ENCODE measurements around the gene HTR2A.

Gene HTR2A

DNA sequence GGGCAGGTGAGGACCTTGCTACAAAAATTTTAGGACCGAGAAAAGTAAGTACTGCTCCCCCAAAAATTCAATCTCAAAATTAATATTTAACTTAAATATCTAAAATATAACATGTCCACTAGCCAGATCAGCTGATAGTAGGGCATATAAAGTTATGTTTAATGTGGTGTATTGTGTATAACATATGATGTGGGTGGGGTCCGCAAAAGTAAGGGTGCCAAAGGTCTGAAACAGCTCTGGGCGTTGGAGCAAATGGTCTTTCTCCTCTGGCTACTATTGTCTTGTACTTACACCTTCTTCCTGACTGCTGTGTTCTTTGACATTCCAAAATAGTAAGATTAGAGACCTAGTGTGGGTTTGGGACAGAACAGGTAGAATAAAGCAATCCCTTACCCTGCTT, 41.2 kb downstream of the HTR2A start:
- H3K4me1 ChIP-seq (ENCODE audit: insufficient read depth, low read length) = no peaks in the 10 kb centered on the region
- H3K36me3 ChIP-seq (ENCODE audit: insufficient read depth, low read length) = no peaks in the 10 kb centered on the region
- H3K9me3 ChIP-seq (ENCODE audit: control insufficient read depth, insufficient read depth, low read length) = no peaks in the 10 kb centered on the region
- no peak overlapping the region for H3K9ac ChIP-seq (ENCODE audit: low read depth, low read length)

DNA sequence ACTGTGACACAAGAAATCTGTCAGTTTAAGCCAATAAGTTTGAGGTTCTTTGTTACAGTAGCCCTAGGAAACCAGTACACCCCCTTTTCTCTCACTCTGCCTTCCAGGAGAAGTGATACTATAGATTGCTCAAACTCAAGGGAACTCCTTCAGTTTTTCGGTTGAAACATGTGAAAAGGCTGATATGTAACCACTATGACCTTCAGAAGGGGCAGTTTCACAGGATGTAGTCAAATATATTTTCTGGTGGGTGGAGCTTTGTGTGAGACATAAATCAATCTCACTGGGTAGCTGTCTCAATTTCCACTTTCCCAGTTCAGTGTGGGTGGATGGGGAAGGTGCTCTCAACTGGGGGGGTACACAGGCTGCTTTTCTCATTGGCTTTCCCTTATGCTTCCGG, 41.7 kb downstream of the HTR2A start:
- Histone ChIP-seq H3K36me3 (ENCODE audit: insufficient read depth, low read length) (no peaks in the 10 kb centered on the region), H3K9me3 (ENCODE audit: control insufficient read depth, insufficient read depth, low read length) (no peaks in the 10 kb centered on the region), H3K4me1 (ENCODE audit: insufficient read depth, low read length) (no peaks in the 10 kb centered on the region), H3K9ac (ENCODE audit: low read depth, low read length) (no peak overlapping the region)

DNA sequence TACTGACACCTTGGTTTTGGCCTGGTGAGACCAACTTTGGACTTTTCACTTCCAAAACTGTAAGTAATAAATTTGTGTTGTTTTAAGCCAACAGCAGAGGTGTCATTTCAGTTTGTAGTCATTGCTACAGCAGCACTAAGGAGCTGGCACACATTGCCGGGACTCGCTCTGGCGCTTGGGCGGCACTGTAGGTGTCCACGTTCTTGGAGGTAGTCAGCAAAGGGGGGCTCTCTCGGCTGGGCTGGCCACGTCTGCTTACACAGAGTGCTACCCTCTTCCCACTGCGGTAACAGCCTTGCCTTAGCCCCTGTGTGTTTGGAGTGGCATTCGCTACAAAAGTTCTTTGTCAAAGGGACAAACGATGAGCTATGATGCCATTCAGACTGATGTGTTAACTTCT, 44.7 kb downstream of the HTR2A start:
- Histone ChIP-seq H3K36me3 (ENCODE audit: insufficient read depth, low read length) (no peaks in the 10 kb centered on the region), H3K9ac (ENCODE audit: low read depth, low read length) (no peak overlapping the region), H3K4me1 (ENCODE audit: insufficient read depth, low read length) (no peaks in the 10 kb centered on the region), H3K9me3 (ENCODE audit: control insufficient read depth, insufficient read depth, low read length) (no peaks in the 10 kb centered on the region)

DNA sequence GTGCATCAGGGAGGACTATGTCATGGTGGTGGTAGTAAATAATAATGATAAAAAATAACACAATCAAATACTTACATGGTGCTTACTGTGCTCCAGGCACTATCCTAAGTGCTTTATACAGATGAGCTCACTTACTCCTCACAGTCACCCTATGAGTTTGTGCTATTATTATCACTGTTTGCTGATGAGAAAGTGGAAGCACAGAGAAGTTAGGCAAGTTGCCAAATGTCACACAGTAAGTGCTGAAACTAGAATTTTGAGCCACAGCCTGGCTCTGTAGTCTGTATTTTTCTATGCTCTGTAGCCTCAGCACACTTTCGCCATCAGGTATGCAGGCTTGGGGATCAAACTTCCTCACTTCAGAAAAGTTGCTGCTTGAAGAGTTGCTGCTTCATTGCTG, 46.6 kb downstream of the HTR2A start:
- Histone ChIP-seq H3K9me3 (ENCODE audit: control insufficient read depth, insufficient read depth, low read length) (no peaks in the 10 kb centered on the region), H3K4me1 (ENCODE audit: insufficient read depth, low read length) (no peaks in the 10 kb centered on the region; the same call in 1 of the 2 replicates), H3K36me3 (ENCODE audit: insufficient read depth, low read length) (no peaks in the 10 kb centered on the region), H3K9ac (ENCODE audit: low read depth, low read length) (no peak overlapping the region)

DNA sequence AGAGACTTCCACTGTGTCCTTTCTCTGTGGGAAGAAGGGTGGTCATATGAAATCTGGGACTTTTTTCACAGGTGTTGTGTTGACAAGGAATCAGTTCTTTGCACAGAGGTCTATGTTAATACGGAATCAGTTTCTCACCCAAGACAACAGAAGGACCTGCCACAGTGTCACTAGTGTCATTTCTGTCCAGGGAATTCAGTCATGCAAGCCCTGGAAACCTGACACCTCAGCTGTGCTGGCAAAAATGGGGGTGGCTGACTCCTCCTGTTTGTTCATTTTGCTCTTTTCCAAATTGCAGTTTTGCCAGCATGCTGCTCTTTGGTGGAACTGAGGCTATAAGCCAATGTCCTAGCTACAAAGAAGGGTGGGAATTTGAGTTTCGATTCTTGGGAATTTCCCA, 50.1 kb downstream of the HTR2A start:
- Histone ChIP-seq H3K4me1 (ENCODE audit: insufficient read depth, low read length) (no peaks in the 10 kb centered on the region; the same call in 1 of the 2 replicates), H3K36me3 (ENCODE audit: insufficient read depth, low read length) (no peaks in the 10 kb centered on the region), H3K9me3 (ENCODE audit: control insufficient read depth, insufficient read depth, low read length) (no peaks in the 10 kb centered on the region), H3K9ac (ENCODE audit: low read depth, low read length) (no peak overlapping the region)

DNA sequence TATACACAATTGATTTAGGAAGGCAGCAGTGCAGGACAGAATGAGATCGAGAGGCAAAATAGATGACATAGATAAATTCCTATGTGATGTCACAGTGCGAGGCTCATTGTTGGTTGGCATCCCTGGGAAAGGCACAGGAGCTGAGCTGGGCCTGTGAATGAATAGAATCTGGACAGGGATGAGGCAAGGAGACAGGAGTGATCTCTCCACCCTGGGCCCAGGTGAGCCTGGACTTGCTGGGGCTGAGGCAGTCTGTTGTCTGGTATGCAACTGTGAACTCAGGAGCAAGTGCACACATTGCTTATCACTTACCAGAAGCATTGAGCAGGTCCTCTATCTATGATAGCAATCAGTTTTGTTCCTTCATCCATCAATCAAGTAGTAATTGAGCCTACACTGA, 51.7 kb downstream of the HTR2A start:
- H3K9ac ChIP-seq (ENCODE audit: low read depth, low read length) = no peak overlapping the region
- no peaks in the 10 kb centered on the region for H3K36me3 ChIP-seq (ENCODE audit: insufficient read depth, low read length)
- H3K4me1 ChIP-seq (ENCODE audit: insufficient read depth, low read length) = no peaks in the 10 kb centered on the region; the same call in 1 of the 2 replicates
- no peaks in the 10 kb centered on the region for H3K9me3 ChIP-seq (ENCODE audit: control insufficient read depth, insufficient read depth, low read length)

DNA sequence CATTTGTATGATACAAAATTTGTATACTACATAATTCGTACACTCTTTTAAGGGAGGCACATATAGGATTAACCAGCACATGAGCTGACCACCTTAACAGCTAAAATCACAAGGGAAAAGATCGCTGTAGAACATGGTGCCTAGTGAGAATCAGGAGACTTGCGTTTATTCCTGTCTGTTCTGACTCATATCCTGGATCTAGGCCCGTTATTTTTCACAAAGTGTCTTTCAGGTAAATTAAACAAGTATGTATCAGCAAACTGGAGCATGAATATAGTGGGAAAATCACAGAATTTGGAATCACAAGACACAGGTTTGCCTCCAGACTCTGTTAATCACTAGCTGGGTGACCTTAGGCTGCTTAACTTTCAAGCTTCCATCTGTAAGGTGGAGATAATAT, 52.4 kb downstream of the HTR2A start:
- H3K9me3 ChIP-seq (ENCODE audit: control insufficient read depth, insufficient read depth, low read length) = no peaks in the 10 kb centered on the region
- no peaks in the 10 kb centered on the region; the same call in 1 of the 2 replicates for H3K4me1 ChIP-seq (ENCODE audit: insufficient read depth, low read length)
- no peaks in the 10 kb centered on the region for H3K36me3 ChIP-seq (ENCODE audit: insufficient read depth, low read length)
- no peak overlapping the region for H3K9ac ChIP-seq (ENCODE audit: low read depth, low read length)

DNA sequence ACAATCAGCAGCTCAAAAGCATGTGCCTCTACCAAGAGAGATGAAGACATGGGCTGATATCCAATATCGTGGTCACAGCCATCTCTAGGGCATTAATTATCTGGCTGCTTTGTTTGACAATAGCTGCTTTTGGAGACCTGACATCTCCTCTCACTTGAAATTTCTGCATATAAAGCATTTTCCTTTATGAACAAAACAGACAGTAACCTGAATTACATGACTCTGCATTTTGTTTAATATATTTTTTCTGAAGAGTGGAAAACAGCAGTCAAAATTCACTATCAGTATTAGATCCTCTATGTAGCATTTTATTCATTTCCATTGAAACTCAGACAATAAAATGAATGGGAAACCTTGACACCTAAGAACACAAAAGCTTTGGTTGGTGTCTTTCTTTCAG, 57.5 kb downstream of the HTR2A start:
- H3K9ac ChIP-seq (ENCODE audit: low read depth, low read length) = no peak overlapping the region

DNA sequence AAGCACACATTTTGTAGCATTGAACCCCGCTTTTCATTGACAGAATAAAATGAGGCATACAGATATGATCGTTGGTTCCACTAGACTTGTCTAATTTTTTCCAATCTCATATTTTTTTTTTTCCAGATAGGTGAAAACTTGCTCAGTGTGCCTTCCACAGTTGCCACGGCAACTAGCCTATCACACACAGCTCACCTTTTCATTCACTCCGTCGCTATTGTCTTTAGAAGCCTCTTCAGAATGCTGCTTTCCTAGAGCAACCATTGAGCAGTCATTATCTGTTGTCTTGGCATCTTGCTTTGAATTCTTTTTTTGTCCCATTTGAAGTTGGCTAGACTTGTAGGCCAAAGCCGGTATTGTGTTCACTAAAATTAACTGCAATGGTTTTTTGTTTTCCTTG, 62.2 kb downstream of the HTR2A start:
- Histone ChIP-seq H3K9me3 (ENCODE audit: control insufficient read depth, insufficient read depth, low read length) (no peaks in the 10 kb centered on the region; the same call in 1 of the 2 replicates), H3K9ac (ENCODE audit: low read depth, low read length) (no peak overlapping the region), H3K36me3 (ENCODE audit: insufficient read depth, low read length) (no peaks in the 10 kb centered on the region), H3K4me1 (ENCODE audit: insufficient read depth, low read length) (no peaks in the 10 kb centered on the region)

More for the DNA sequence above, 57.5 kb downstream of the HTR2A start:
- no peaks in the 10 kb centered on the region for H3K4me1 ChIP-seq (ENCODE audit: insufficient read depth, low read length)
- H3K36me3 ChIP-seq (ENCODE audit: insufficient read depth, low read length) = no peaks in the 10 kb centered on the region
- no peaks in the 10 kb centered on the region; the same call in 1 of the 2 replicates for H3K9me3 ChIP-seq (ENCODE audit: control insufficient read depth, insufficient read depth, low read length)

DNA sequence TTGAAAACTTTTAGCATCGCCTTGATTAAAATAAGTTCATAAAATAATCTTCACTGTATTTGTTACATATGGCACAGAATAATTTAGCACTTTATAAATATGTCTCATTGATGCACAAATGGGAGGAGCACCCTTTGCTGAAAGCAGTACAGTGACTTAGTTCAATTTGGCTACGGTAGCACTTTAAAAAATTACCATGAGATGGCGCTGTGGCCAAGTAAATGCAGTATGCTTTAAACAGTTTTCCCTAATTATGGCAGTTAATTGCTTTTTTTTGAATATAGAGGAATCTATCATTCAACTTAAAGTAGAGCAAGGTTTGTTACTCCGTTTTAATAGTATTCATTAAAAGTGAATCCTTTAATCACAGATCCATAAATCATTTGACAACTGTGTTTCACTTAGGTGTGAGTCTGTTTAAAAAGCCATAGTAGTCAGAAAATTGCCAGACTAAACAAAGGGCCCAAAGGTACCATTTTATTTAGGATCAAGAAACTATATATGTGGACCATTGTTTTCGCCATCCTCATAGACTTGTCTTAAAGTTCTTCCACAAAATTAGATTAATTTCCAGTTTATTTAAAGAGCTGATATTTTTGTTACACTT, 65.2 kb downstream of the HTR2A start:
- no peaks in the 10 kb centered on the region for H3K36me3 ChIP-seq (ENCODE audit: insufficient read depth, low read length)
- H3K4me1 ChIP-seq (ENCODE audit: insufficient read depth, low read length) = no peaks in the 10 kb centered on the region
- H3K9ac ChIP-seq (ENCODE audit: low read depth, low read length) = no peak overlapping the region
- H3K9me3 ChIP-seq (ENCODE audit: control insufficient read depth, insufficient read depth, low read length) = no peaks in the 10 kb centered on the region; the same call in 1 of the 2 replicates

DNA sequence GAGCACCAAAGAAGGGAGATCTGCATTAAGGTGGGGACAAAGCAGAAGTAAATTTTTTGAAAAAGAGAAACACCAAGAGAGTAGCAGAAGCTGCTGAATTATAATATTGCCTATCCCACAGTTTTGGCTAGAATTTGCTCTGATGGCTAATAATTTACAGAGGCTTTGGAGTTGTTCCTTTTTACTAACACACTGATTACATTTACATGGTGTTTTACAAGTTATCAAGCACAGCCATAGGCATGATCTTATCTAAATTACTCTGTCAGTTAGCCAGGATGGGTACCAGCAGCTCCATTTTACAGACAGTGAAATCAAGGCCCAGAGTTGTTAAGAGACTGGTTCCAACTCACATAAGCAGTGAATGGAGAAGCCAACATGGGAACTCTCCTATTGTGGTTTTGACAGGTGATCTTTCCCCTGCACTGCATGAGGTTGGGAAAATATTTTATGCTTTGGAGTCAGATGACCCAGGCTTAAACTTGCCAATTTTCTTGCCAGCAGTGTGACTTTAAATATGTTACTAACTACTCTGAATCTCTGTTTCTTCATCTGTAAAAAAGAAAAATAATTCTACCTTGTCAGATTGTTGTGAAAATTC, 66.3 kb downstream of the HTR2A start:
- H3K4me1 ChIP-seq (ENCODE audit: insufficient read depth, low read length) = no peaks in the 10 kb centered on the region
- no peaks in the 10 kb centered on the region; the same call in 1 of the 2 replicates for H3K9me3 ChIP-seq (ENCODE audit: control insufficient read depth, insufficient read depth, low read length)
- no peaks in the 10 kb centered on the region for H3K36me3 ChIP-seq (ENCODE audit: insufficient read depth, low read length)
- H3K9ac ChIP-seq (ENCODE audit: low read depth, low read length) = no peak overlapping the region

DNA sequence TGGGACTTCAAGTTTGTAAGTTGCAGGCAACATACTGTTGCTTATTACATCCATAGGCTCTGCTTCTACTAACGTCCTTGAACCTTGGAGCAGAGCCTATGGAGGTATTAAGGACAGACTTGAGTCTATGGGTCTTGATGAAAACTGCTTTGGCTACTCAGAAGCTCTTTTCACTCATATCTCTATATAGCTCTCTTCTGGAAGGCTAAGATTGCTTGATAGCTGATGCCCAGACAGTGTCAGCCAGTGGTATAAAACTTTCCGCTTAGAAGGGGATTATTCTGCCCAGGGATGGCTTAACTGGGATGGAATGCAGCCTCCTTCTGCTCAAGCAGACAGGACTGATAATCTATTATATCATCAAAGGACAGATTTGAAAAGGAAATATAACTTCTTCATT, 74.3 kb downstream of the HTR2A start:
- no peaks in the 10 kb centered on the region; the same call in 1 of the 2 replicates for H3K36me3 ChIP-seq (ENCODE audit: insufficient read depth, low read length)
- no peak overlapping the region for H3K9ac ChIP-seq (ENCODE audit: low read depth, low read length)
- H3K9me3 ChIP-seq (ENCODE audit: control insufficient read depth, insufficient read depth, low read length) = no peaks in the 10 kb centered on the region
- H3K4me1 ChIP-seq (ENCODE audit: insufficient read depth, low read length) = no peaks in the 10 kb centered on the region

DNA sequence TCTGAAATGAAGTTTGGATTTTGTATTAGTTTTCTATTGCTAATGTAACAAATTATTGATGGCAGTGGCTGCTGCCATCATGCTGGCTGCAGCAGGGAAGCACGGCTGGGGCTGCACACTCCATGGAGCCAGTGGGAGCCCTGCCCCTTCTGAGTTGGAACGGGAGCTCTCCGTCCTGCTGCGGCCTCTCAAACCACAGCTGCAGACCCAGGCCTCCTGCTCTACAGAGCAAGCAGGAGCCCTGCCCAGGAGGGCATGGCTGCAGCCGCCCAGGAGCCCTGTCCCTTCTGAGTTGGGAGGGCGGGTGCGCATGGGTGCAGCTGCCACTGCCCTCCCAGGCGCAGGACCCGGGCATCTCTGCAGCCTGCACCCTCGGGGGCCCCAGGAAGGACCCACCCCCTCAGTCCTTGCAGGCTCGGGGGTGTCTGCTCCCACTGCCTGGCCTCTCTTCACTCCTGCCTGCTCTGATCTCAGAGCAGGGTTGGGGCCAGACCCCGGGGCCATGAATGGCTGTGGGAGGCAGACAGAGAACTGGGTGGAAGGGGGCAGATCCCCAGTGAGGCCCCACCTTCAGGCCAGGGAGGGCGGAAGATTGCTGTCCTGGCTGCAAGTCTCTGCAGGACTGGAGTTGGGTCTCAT, 78.9 kb downstream of the HTR2A start:
- Histone ChIP-seq H3K9ac (ENCODE audit: low read depth, low read length) (no peak overlapping the region), H3K36me3 (ENCODE audit: insufficient read depth, low read length) (no peaks in the 10 kb centered on the region; the same call in 1 of the 2 replicates), H3K9me3 (ENCODE audit: control insufficient read depth, insufficient read depth, low read length) (no peaks in the 10 kb centered on the region; the same call in 1 of the 2 replicates), H3K4me1 (ENCODE audit: insufficient read depth, low read length) (peaks cover 7% of the 10 kb centered on the region; the same call in 1 of the 2 replicates)

DNA sequence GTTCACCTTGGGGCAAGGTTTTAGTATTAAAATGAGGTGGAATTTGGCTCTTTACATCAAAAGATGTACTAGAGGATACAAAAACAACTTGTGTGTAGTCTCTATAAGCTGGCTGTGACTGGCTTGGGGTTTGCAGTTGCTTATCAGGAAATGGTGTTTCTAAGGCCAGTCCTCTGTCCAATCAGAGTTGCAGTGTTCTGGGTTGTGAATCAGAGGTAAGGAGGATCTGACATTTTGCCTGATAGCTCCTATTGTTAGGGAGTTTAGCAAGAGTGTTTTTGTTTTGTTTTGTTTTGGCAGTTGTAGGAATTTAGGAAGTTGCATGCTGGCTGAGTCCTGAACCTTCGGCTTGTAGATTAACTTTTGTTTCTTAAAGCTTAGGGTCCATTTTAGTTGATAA, 79.8 kb downstream of the HTR2A start:
- H3K9ac ChIP-seq (ENCODE audit: low read depth, low read length) = no peak overlapping the region
- H3K36me3 ChIP-seq (ENCODE audit: insufficient read depth, low read length) = no peaks in the 10 kb centered on the region; the same call in 1 of the 2 replicates
- peaks cover 7% of the 10 kb centered on the region; the same call in 1 of the 2 replicates for H3K4me1 ChIP-seq (ENCODE audit: insufficient read depth, low read length)
- H3K9me3 ChIP-seq (ENCODE audit: control insufficient read depth, insufficient read depth, low read length) = peaks cover 3% of the 10 kb centered on the region; the same call in 1 of the 2 replicates

DNA sequence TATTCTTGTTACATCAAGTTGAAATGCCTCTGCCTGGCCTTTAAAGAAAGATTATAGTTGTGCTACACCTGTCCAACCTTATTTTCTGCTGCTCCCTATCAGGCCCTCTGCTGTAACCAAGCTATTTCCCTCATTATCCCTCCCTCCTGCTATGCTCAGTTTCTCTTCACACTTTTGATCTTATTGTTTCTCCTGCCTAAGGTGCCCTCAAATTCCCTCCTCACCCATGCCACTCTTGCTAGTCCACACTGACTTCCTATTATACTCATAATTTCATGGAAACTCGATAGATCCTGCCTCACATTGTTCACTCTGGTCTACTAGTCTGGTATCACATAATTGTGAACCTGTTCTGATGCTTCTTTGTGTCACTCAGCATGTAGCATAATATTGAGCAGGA, 80.5 kb downstream of the HTR2A start:
- Histone ChIP-seq H3K36me3 (ENCODE audit: insufficient read depth, low read length) (no peaks in the 10 kb centered on the region; the same call in 1 of the 2 replicates), H3K9me3 (ENCODE audit: control insufficient read depth, insufficient read depth, low read length) (peaks cover 3% of the 10 kb centered on the region; the same call in 1 of the 2 replicates), H3K9ac (ENCODE audit: low read depth, low read length) (no peak overlapping the region), H3K4me1 (ENCODE audit: insufficient read depth, low read length) (peaks cover 7% of the 10 kb centered on the region; the same call in 1 of the 2 replicates)
